ENCODE results near the gene LNX2.

The LNX2 gene

DNA sequence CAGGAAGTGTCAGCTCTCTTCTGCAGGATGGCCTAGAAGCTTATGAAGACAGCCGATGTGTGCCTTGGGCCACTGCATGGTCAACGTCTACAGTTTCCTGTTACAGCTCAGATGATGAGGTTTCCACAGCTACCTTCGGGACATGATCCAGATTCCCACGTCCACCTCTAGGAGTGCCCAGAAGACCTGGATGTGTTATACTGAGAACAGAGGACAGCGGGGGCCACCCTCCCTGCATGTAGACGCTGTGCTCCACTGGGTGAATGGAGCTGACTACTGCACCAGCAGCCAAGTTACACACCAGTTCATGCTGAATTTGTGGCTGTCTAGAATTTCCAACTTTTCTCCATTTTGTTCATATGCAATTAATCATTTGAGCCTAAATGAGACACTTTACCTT lies 91.4 kb downstream of the LNX2 start:
- DNase-seq = no peak
- in situ Hi-C loops (cut with MboI; ENCODE audit: low pct_unique_long_range_greater_than_20kb, low sequenced_read_pairs) = no loop called here

GRCh38 chr13:27526516-27526915 lies 93.8 kb downstream of the LNX2 start:
- in situ Hi-C loops (cut with MboI; ENCODE audit: low pct_unique_long_range_greater_than_20kb, low sequenced_read_pairs) = no loop called here
- no peak for DNase-seq

- in situ Hi-C loops (cut with MboI; ENCODE audit: low pct_unique_long_range_greater_than_20kb, low sequenced_read_pairs) = no loop called here
- no peak for DNase-seq
Measured at GRCh38 chr13:27524981-27525975, 95.1 kb downstream of the LNX2 start.

DNA sequence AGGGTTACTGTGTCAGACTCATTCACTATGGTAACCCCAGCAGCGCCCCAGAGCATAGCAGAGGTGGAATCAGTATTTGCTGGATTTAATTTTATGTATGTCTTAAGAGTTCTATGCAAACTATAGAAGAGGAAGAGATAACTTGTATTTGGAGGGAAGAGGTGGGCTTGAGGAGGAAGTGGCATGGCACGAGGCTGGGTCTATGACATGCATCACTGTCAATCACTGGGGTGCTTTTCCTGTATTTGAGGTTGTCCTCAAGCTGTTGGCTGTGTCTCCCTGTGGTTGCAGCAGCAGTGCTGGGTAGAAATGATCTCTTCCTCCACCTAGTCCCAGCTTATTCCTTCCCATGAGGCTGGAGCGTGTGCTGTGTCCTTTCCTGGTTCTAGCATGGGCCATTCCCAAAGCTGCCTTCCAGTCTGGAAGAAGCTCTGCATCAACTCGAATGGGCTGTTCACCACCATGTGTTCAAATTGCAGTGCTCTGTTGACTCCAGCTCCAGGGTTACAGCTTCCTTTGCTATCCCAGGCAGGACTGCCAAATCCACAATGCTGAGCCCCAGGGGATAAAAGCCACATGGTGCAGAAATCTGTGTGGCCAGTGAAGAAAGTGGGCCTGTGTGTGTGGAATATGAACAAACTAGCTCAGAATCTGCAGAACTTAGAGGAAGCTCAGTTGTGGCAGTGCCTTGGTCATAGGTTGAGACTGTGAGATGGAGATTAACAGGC lies 96.8 kb downstream of the LNX2 start:
- peak; percentile 37 for DNase-seq
- in situ Hi-C loops (cut with MboI; ENCODE audit: low pct_unique_long_range_greater_than_20kb, low sequenced_read_pairs) = no loop called here

GRCh38 chr13:27522847-27523246 lies 97.5 kb downstream of the LNX2 start:
- in situ Hi-C loops (cut with MboI; ENCODE audit: low pct_unique_long_range_greater_than_20kb, low sequenced_read_pairs) = no loop called here
- DNase-seq = peak; percentile 33

GRCh38 chr13:27516103-27516502 lies 104.2 kb downstream of the LNX2 start:
- DNase-seq = no peak
- in situ Hi-C loops (cut with MboI; ENCODE audit: low pct_unique_long_range_greater_than_20kb, low sequenced_read_pairs) = no loop called here

- in situ Hi-C loops (cut with MboI; ENCODE audit: low pct_unique_long_range_greater_than_20kb, low sequenced_read_pairs) = no loop called here
- no peak for DNase-seq
Measured at GRCh38 chr13:27510082-27510481, 110.2 kb downstream of the LNX2 start.

GRCh38 chr13:27508802-27509201 lies 111.5 kb downstream of the LNX2 start:
- in situ Hi-C loops (cut with MboI; ENCODE audit: low pct_unique_long_range_greater_than_20kb, low sequenced_read_pairs) = no loop called here
- no peak for DNase-seq

DNA sequence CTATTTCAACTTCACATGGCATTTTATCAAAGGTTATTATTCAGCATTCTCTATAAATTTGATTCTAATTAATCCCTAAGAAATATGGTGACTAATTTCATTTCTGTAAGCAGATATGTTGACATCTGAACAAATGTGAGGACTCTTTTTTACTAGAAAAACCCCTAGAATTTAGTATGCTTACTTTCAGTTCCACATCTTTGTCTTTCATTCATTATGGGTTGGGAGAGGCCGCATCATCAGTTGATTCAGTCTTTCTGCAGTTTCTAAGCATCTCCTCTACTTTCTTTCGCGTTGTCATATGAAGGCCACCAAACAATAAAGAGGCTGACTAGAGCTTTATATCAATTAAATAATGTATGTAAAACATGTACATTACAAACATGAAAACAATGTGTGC lies 114.5 kb downstream of the LNX2 start:
- in situ Hi-C loops (cut with MboI; ENCODE audit: low pct_unique_long_range_greater_than_20kb, low sequenced_read_pairs) = no loop called here
- no peak for DNase-seq

- in situ Hi-C loops (cut with MboI; ENCODE audit: low pct_unique_long_range_greater_than_20kb, low sequenced_read_pairs) = no loop called here
- no peak for DNase-seq
Measured at GRCh38 chr13:27504868-27505194, 115.5 kb downstream of the LNX2 start.

GRCh38 chr13:27504128-27504867 lies 116.0 kb downstream of the LNX2 start:
- in situ Hi-C loops (cut with MboI; ENCODE audit: low pct_unique_long_range_greater_than_20kb, low sequenced_read_pairs) = no loop called here
- DNase-seq = no peak

GRCh38 chr13:27500806-27501534 lies 119.4 kb downstream of the LNX2 start:
- in situ Hi-C loops (cut with MboI; ENCODE audit: low pct_unique_long_range_greater_than_20kb, low sequenced_read_pairs) = no loop called here
- no peak for DNase-seq

GRCh38 chr13:27497563-27498230 lies 122.6 kb downstream of the LNX2 start:
- in situ Hi-C loops (cut with MboI; ENCODE audit: low pct_unique_long_range_greater_than_20kb, low sequenced_read_pairs) = no loop called here
- no peak for DNase-seq

GRCh38 chr13:27496536-27497273 lies 123.6 kb downstream of the LNX2 start:
- in situ Hi-C loops (cut with MboI; ENCODE audit: low pct_unique_long_range_greater_than_20kb, low sequenced_read_pairs) = no loop called here

GRCh38 chr13:27496006-27496405 lies 124.3 kb downstream of the LNX2 start:
- no peak for DNase-seq
- in situ Hi-C loops (cut with MboI; ENCODE audit: low pct_unique_long_range_greater_than_20kb, low sequenced_read_pairs) = no loop called here

More at GRCh38 chr13:27496536-27497273, 123.6 kb downstream of the LNX2 start:
- DNase-seq = no peak
